ENCODE measurements around the gene MKNK2.
"Not testable (repeated sequence)": the region's sequence is repeated elsewhere in the genome, so short reads cannot be mapped to it uniquely, and the experiment has no call there.

DNA sequence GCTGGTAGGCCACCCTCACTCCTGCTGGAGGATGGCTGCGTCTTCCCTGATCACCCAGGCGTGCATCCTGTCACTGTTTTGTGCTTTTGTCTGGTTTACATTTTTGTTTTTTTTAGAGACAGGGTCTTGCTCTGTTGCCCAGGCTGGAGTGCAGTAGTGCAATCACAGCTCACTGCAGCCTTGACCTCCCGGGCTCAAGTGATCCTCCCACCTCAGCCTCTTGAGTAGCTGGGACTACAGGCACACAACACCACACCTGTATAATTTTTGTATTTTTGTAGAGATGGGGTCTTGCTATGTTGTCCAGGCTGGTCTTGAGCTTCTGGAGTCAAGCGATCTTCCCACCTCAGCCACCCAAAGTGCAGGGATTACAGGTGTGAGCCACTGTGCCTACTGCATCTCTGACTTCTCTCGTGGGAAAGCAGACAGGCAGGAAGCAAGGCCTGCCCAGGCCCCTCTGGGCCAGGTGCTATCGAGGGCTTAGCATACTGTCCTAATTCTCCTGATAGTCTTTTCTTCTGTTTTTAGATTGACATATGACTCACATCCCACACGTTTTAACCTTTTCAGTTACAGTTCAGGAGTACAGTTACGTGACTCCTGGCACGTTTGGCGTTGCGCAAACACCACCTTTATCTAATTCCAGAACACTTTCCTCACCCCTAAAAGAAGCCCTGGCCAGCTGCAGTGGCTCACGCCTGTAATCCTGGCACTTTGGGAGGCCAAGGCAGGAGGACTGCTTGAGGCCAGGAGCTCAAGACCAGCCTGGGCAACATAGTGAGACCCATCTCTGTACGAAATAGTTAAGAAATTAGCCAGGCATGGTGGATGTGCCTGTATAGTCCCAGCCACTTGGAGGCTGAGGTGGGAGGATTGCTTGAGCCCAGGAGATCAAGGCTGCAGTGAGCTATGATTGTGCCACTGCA is 35.9 kb upstream of the MKNK2 start:
- TF ChIP-seq, protein P1, sequence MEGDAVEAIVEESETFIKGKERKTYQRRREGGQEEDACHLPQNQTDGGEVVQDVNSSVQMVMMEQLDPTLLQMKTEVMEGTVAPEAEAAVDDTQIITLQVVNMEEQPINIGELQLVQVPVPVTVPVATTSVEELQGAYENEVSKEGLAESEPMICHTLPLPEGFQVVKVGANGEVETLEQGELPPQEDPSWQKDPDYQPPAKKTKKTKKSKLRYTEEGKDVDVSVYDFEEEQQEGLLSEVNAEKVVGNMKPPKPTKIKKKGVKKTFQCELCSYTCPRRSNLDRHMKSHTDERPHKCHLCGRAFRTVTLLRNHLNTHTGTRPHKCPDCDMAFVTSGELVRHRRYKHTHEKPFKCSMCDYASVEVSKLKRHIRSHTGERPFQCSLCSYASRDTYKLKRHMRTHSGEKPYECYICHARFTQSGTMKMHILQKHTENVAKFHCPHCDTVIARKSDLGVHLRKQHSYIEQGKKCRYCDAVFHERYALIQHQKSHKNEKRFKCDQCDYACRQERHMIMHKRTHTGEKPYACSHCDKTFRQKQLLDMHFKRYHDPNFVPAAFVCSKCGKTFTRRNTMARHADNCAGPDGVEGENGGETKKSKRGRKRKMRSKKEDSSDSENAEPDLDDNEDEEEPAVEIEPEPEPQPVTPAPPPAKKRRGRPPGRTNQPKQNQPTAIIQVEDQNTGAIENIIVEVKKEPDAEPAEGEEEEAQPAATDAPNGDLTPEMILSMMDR (IDR thresholded peaks at IDR 0.05) = not testable (repeated sequence)
- not testable (repeated sequence) for TF ChIP-seq POLR2A (IDR thresholded peaks at IDR 0.05)

Measured in right lobe of liver (tissue), 4 donors.